Renal cortical epithelial cell (primary cell): Measurements from ENCODE around the gene MYBBP1A. TPM values are rescaled to one million over a fixed set of nuclear protein-coding genes. Genes with fewer than 3 reads are reported as not detected.
A peak's percentile ranks its signal among the peaks of the same experiment; 100 is the strongest.

ENCODE experiments used
- DNase-seq: peaks from one replicate; pipeline ENCODE4 v3.0.0-alpha.2; 2011; ENCODE audit warnings: low read depth
- total RNA-seq: library from RNA; depleted of rRNA; stranded (reverse); fragments of >200 nt; gene quantifications from 2 replicates; pipeline ENCODE4 v1.2.3, GENCODE V29; 2014

The MYBBP1A gene
- total RNA-seq, 1 donor from 2014 or later: 44.5 TPM

DNA sequence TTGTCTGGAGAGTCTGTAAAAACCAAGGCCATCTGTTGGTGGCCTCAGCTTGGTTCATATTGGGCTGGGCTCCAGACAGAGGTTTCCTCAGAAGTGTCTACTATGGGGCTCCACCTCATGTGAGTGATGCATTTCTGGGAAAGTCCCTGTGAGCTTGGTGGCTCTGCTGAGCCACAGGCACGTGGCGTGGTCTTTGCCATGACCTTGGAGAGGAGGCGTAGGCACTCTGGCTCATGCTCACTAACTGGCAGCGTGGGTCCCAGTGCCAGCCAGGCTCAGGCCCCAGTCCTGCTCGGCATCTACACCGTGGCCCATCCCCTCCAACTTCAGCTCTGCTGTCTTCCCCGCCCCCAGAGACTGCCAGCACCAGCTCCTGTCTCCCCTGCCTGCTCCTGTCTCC, 18.5 kb upstream of the MYBBP1A start:
- DNase-seq: peak; percentile 43

- DNase-seq: no peak
Measured at GRCh38 chr17:4573115-4573514, 17.9 kb upstream of the MYBBP1A start.

DNA sequence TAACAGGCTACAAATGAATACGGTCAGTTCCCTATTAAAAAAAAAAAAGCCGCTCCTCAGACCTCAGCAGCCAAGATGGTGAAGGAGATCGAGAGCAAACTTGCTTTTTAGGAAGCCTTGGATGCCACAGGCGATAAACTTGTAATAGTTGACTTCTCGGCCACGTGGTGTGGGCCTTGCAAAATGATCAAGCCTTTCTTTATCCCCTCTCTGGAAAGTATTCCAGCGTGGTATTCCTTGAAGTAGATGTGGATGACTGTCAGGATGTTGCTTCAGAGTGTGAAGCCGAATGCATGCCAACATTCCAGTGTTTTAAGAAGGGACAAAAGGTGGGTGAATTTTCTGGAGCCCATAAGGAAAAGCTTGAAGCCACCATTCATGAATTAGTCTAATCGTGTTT, 16.9 kb upstream of the MYBBP1A start:
- no peak for DNase-seq

GRCh38 chr17:4569591-4569990, 14.4 kb upstream of the MYBBP1A start:
- no peak for DNase-seq

- DNase-seq: peak; percentile 48
Measured at GRCh38 chr17:4566785-4567184, 11.6 kb upstream of the MYBBP1A start.

- peak; percentile 72 for DNase-seq
Measured at GRCh38 chr17:4565209-4566141, 10.3 kb upstream of the MYBBP1A start.

- no peak for DNase-seq
Measured at GRCh38 chr17:4562015-4562969, 7.1 kb upstream of the MYBBP1A start.

DNA sequence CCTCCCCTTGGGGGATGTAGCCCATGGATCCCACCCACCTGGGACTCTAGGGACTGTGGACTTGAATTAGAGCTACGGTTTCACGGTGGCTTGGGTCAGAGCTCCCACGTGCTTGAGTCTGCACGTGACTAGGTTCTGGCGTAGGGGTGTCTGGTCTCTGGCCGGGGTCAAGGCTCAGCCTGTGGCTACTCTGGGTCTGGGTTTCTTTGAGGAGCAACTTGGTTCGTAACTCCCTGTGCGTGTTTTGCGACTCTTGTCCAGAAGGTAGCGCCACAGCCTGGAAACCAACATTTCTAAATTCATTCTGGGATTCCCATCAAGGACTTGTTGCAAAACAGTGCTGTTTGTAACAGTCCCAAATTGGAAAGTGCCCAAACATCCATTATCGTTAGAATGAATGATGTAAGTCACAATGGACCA, 5.7 kb upstream of the MYBBP1A start:
- no peak for DNase-seq

DNA sequence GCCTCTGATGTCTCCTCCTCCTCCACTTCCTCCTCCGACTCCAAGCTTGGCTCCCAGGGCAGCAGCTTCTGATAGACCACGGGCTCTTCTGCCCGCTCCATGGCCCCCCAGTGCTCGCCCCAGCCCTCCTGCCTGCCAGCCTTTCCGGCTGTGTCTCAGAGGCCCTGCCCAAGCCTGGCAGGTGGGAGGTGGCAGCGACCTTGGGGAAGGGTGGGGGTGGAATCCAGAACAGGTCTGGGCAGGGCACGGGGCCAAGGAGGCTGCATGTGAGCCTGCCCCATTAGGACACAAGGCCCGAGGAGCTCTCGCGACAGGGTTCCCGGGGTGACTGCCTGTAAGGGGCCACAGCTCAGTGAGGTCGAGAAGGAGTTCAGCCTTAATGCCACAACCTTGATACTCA, 5.2 kb upstream of the MYBBP1A start, which contains the start of gene GGT6:
GGT6 (minus strand) TSS at position 157 of the 400 bp plus-strand sequence; CDS start at position 101, 56 bp downstream.
- no peak for DNase-seq

DNA sequence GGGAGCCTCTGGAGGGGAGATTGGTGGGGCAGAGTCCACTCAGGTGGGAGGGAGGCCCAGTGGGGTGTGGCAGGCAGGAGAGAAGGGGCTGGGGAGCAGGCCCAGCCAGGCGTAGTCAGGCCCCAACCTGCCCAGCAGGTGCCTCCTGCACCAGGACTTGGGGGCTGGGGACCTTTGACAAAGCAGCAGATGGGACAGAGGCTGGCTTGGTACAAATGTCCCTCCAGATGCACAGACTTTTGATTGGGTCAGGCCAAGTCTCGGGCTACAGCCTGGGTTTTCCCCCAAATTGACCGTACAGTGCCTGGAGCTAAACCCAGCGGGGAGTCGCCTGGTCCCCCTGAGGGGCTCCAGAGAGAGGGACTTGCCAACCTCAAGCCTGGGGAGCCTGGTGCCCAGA, 4.8 kb upstream of the MYBBP1A start:
- DNase-seq: no peak

- no peak for DNase-seq
Measured at GRCh38 chr17:4559139-4559791, 4.1 kb upstream of the MYBBP1A start.

GRCh38 chr17:4558347-4558971, 3.3 kb upstream of the MYBBP1A start:
- DNase-seq: no peak

GRCh38 chr17:4557626-4558346, 2.6 kb upstream of the MYBBP1A start:
- no peak for DNase-seq

- no peak for DNase-seq
Measured at GRCh38 chr17:4556996-4557395, 1.8 kb upstream of the MYBBP1A start.

- DNase-seq: no peak
Measured at GRCh38 chr17:4555873-4556759, 932 bp upstream of the MYBBP1A start.

- no peak for DNase-seq
Measured at GRCh38 chr17:4554441-4554996, 665 bp downstream of the MYBBP1A start.

DNA sequence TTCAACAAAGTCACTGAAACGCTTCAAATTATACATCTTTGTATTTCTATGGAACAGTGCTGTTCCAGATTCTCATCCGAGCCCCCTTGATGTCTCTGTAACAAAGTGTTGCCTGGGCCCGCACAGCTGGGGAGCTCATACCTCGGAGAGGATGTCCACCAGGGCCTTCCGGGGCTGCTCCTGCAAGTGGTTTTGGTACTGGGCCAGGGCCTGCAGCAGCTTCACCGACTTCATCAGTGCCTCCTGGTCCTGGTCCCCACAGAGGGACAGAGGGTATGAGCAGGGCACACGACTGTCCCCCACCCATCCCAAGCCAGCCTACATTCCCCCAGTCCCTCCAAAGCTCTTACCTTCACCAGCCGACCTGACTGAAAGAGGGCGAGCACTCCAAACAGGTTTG, 1.5 kb downstream of the MYBBP1A start:
- no peak for DNase-seq

DNA sequence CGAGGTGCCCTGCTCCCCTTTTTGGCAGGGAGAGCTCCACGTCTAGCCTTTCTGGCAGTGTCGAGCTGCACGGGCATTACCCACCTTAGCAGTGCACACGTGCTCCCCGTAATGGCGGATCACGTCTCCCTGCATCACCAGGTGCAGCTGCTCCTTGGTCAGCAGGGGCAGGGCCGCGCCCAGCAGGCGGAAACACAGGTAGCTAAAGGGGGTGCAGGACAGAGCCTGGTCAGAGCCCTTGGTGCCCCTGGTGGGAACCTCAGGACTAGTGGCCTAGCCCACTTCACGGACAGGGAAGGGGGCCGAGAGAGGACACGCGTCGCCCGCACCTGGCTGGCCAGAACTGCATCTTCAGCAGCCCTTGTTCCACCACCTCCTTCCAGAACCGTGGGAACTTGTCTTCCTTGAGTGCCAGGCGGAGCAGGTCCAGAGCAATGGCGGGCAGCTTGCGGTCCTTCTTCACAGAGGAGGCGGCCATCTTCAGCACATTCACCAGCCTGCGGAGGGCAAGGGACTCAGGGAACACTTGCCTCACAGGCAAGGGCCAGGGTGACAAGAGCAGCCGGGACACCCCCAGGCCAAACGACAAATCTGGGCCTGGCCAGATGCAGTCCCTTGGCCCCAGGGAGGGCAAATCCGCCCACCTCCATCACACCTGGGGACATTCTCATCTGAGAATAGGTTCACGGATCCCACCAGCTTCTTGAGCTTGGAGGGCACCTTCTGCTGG, 3.2 kb downstream of the MYBBP1A start:
- no peak for DNase-seq

- no peak for DNase-seq
Measured at GRCh38 chr17:4551141-4551540, 4.0 kb downstream of the MYBBP1A start.
